Endothelial cell of umbilical vein (primary cell): Measurements from ENCODE around the gene RFC2. TPM values are rescaled to one million over a fixed set of nuclear protein-coding genes. Genes with fewer than 3 reads are reported as not detected.

Experiments used
- BruUV-seq: library from RNA; stranded (reverse); fragments of 400-500 nt; replicated peaks from 2 replicates; lab custom pipeline; 2021; lab: Mats Ljungman, UMichigan
- CTCF ChIA-PET: fragments of 300-600, 350-600 bp; sonication (Branson Sonifier 250); formaldehyde crosslinking; loops from one replicate; lab custom pipeline; 2021; ENCODE audit warnings: antibody characterized with exemption, inconsistent platforms; lab: Charles Lee
- POLR2A ChIA-PET: fragments of 300-600, 350-600 bp; sonication (Branson Sonifier 250); formaldehyde crosslinking; loops from one replicate; lab custom pipeline; 2021; ENCODE audit warnings: antibody characterized with exemption, inconsistent platforms; lab: Charles Lee
- DNase-seq: peaks from one replicate; pipeline ENCODE4 v3.0.0-alpha.2; 2011; ENCODE audit warnings: low read depth, low spot score
- FAIRE-seq: peaks from 2 replicates; lab custom pipeline; 2011; peaks lifted over from hg19 to GRCh38; lab: Jason Lieb, UNC
- H2AFZ ChIP-seq: 2 replicates; pipeline ENCODE4 v1.6.0; 2012; ENCODE audit warnings: low read depth, low read length, control low read depth, inconsistent platforms
- H3K27ac ChIP-seq: 2 replicates; pipeline ENCODE4 v1.5.1; 2011; ENCODE audit warnings: low read depth, mild to moderate bottlenecking, control low read depth, low read length, moderate library complexity; ENCODE audit not compliant: insufficient read depth
- H3K27me3 ChIP-seq, 2 experiments: 2 replicates each; pipeline versions ENCODE4 v1.6.0 to v1.6.1; 2011; ENCODE audit warnings: low read length in 2 of 2, mixed read lengths in 1 of 2; ENCODE audit not compliant: control insufficient read depth in 2 of 2, insufficient read depth in 2 of 2
- H3K36me3 ChIP-seq, 2 experiments: 2 replicates in 1 of 2; 3 replicates in 1 of 2; pipeline ENCODE4 v1.5.1; 2011; ENCODE audit warnings: low read length in 2 of 2, mild to moderate bottlenecking in 1 of 2, moderate library complexity in 1 of 2; ENCODE audit not compliant: control insufficient read depth in 2 of 2, insufficient read depth in 2 of 2; ENCODE audit errors: extremely low read depth in 1 of 2
- H3K4me1 ChIP-seq: 3 replicates; pipeline ENCODE4 v1.5.1; 2011; ENCODE audit warnings: mild to moderate bottlenecking, low read length; ENCODE audit not compliant: control insufficient read depth, insufficient read depth; ENCODE audit errors: extremely low read depth
- H3K4me2 ChIP-seq: 2 replicates; pipeline ENCODE4 v1.6.1; 2011; ENCODE audit warnings: low read length, control low read depth, mixed read lengths; ENCODE audit not compliant: insufficient read depth
- H3K4me3 ChIP-seq, 3 experiments: fragments of 200-600 bp in 1 of 3; sonication (generic), shearing (Covaris generic) in 1 of 3; replicated peaks in 1 of 3; 2 replicates each; pipeline ENCODE4 v1.5.1; 2011 to 2016; ENCODE audit warnings: control low read depth in 3 of 3, low read length in 3 of 3, mild to moderate bottlenecking in 2 of 3, inconsistent platforms in 1 of 3, low read depth in 1 of 3, moderate library complexity in 1 of 3; ENCODE audit not compliant: insufficient read depth in 1 of 3
- H3K79me2 ChIP-seq: 2 replicates; pipeline ENCODE4 v1.6.0; 2012; ENCODE audit warnings: low read length, inconsistent platforms; ENCODE audit not compliant: control insufficient read depth, insufficient read depth
- H3K9ac ChIP-seq: replicated peaks from 2 replicates; pipeline ENCODE3; 2011; ENCODE audit warnings: low read length, control low read depth; ENCODE audit not compliant: insufficient read depth; ENCODE audit errors: extremely low read depth
- H3K9me1 ChIP-seq: replicated peaks from 3 replicates; pipeline ENCODE4 v1.6.0; 2011; ENCODE audit warnings: mild to moderate bottlenecking, low read length; ENCODE audit not compliant: control insufficient read depth, insufficient read depth; ENCODE audit errors: extremely low read depth
- H3K9me3 ChIP-seq: replicated peaks from 2 replicates; pipeline ENCODE4 v1.5.1; 2012; ENCODE audit warnings: low read length, inconsistent platforms; ENCODE audit not compliant: control insufficient read depth, insufficient read depth
- H4K20me1 ChIP-seq: replicated peaks from 2 replicates; pipeline ENCODE3; 2011; ENCODE audit warnings: mild to moderate bottlenecking, low read length; ENCODE audit not compliant: control insufficient read depth, insufficient read depth; ENCODE audit errors: extremely low read depth
- CTCF ChIP-seq, 2 donors: IDR thresholded peaks; 1 replicate in 1 of 2; 2 replicates in 1 of 2; pipeline ENCODE4 v1.5.1; 2011; ENCODE audit warnings: low read length in 2 of 2, mild to moderate bottlenecking in 2 of 2, moderate library complexity in 2 of 2, control low read depth in 1 of 2, inconsistent platforms in 1 of 2, low read depth in 1 of 2; ENCODE audit not compliant: insufficient read depth in 1 of 2; ENCODE audit errors: extremely low read depth in 1 of 2
- EZH2 ChIP-seq: IDR thresholded peaks from 2 replicates; pipeline ENCODE4 v1.6.1; 2012; ENCODE audit warnings: borderline replicate concordance, low read depth, mild to moderate bottlenecking, moderate library complexity, low read length, inconsistent platforms; ENCODE audit not compliant: severe bottlenecking
- FOS ChIP-seq: IDR thresholded peaks from 2 replicates; pipeline ENCODE4 v1.6.1; 2011; ENCODE audit warnings: mild to moderate bottlenecking, low read length, moderate library complexity, borderline replicate concordance; ENCODE audit not compliant: insufficient read depth
- GATA2 ChIP-seq: IDR thresholded peaks from 2 replicates; pipeline ENCODE4 v1.7.0; 2011; ENCODE audit warnings: low read depth, mild to moderate bottlenecking, moderate library complexity, mixed read lengths, low read length; ENCODE audit not compliant: insufficient read length, insufficient read depth
- JUN ChIP-seq: IDR thresholded peaks from 2 replicates; pipeline ENCODE4 v1.6.1; 2011; ENCODE audit warnings: borderline replicate concordance, low read depth; ENCODE audit not compliant: insufficient read length, insufficient read depth
- MAX ChIP-seq: IDR thresholded peaks from 2 replicates; pipeline ENCODE4 v1.6.1; 2011; ENCODE audit not compliant: insufficient read depth, insufficient read length
- MYC ChIP-seq: IDR thresholded peaks from one replicate; pipeline ENCODE4 v1.6.1; 2011; ENCODE audit warnings: mild to moderate bottlenecking, low read depth, low read length
- POLR2A ChIP-seq: IDR thresholded peaks from 2 replicates; pipeline ENCODE4 v1.6.1; 2012; ENCODE audit warnings: low read depth, mild to moderate bottlenecking, control low read depth, low read length
- POLR2AphosphoS5 ChIP-seq: IDR thresholded peaks from 2 replicates; pipeline ENCODE4 v1.6.1; 2012; ENCODE audit warnings: low read depth, mild to moderate bottlenecking, control low read depth, low read length, moderate library complexity; ENCODE audit not compliant: insufficient read depth
- dilution Hi-C: fragments of 300-500 bp; cut with MboI; formaldehyde crosslinking; loops from one replicate; pipeline ENCODE4 v1.15.0; 2019; ENCODE audit warnings: low sequenced_read_pairs; ENCODE audit not compliant: extremely low pct_ligation_motif_present
- intact Hi-C: fragments of 100-400 bp; cut with micrococcal nuclease; formaldehyde crosslinking; loops from one replicate; pipeline ENCODE4 v1.10.0; 2022
- polyA plus RNA-seq, 4 experiments: library from polyadenylated mRNA; depleted of rRNA in 3 of 4; stranded (reverse) in 3 of 4; unstranded in 1 of 4; fragments of >200 nt; gene quantifications; 2 replicates each; pipeline versions ENCODE4 v1.2.1 to v1.2.3, GENCODE V29; 2011 to 2012; ENCODE audit warnings: missing spikeins in 1 of 4
- total RNA-seq: library from RNA; stranded (reverse); gene quantifications from 2 replicates; pipeline ENCODE4 v1.2.3, GENCODE V29; 2021

RFC2 gene
- total and polyA plus RNA-seq, 2 donors (not counting 3 experiments of a cell fraction or from before 2014, with no cell fraction given), result 24.4 to 44.3 TPM

- CTCF ChIA-PET, result interaction anchor here (1.0 kb wide), 1 partner anchor 11 kb away, joined by 3 read pairs; the partner anchor contains the start of gene CLIP2
Measured at GRCh38 chr7:74299401-74299800, 45.2 kb upstream of the RFC2 start.

More at GRCh38 chr7:74299401-74299800, 45.2 kb upstream of the RFC2 start:
- POLR2A ChIA-PET, result no interaction called here
- Histone ChIP-seq H3K9me1 (no peaks in the 10 kb centered on the region), H3K9ac (no peak overlapping the region), H3K27me3 (no peaks in the 10 kb centered on the region), H4K20me1 (peaks cover 3% of the 10 kb centered on the region), H3K4me3 (no peak overlapping the region), H3K79me2 (peaks cover 13% of the 10 kb centered on the region), H2AFZ (no peak overlapping the region), H3K4me2 (no peak overlapping the region), H3K4me1 (peaks cover 5% of the 10 kb centered on the region), H3K9me3 (no peaks in the 10 kb centered on the region), H3K36me3 (no peaks in the 10 kb centered on the region), H3K27ac (no peak overlapping the region)
- DNase-seq (no peak), FAIRE-seq (no peak)
- no peak for TF ChIP-seq POLR2A
- TF ChIP-seq JUN, result no peak
- no peak for TF ChIP-seq POLR2AphosphoS5
- TF ChIP-seq CTCF (IDR thresholded peaks at IDR 0.05; ENCODE audit: extremely low read depth in 1 of 2, insufficient read depth in 1 of 2, low read depth in 1 of 2, low read length in 2 of 2), result no peak
- TF ChIP-seq GATA2, result no peak
- no peak for TF ChIP-seq EZH2
- TF ChIP-seq MYC, result no peak
- no peak for TF ChIP-seq FOS
- no peak for TF ChIP-seq MAX
- intact Hi-C loops (no loop called here), dilution Hi-C loops (no loop called here)
- no TSS peak for BruUV-seq
